GM18909 (cell line): ENCODE data around the gene KCNAB1.
A peak's percentile ranks its signal among the peaks of the same experiment; 100 is the strongest.
"Not testable (repeated sequence)": the region's sequence is repeated elsewhere in the genome, so short reads cannot be mapped to it uniquely, and the experiment has no call there.

Source experiments
- ATAC-seq: cut with Tn5 transposase; IDR thresholded peaks from one replicate; pipeline ENCODE4 v1.9.1; 2021; ENCODE audit warnings: mild to moderate bottlenecking; ENCODE audit not compliant: unreplicated experiment, poor library complexity

Gene KCNAB1

DNA sequence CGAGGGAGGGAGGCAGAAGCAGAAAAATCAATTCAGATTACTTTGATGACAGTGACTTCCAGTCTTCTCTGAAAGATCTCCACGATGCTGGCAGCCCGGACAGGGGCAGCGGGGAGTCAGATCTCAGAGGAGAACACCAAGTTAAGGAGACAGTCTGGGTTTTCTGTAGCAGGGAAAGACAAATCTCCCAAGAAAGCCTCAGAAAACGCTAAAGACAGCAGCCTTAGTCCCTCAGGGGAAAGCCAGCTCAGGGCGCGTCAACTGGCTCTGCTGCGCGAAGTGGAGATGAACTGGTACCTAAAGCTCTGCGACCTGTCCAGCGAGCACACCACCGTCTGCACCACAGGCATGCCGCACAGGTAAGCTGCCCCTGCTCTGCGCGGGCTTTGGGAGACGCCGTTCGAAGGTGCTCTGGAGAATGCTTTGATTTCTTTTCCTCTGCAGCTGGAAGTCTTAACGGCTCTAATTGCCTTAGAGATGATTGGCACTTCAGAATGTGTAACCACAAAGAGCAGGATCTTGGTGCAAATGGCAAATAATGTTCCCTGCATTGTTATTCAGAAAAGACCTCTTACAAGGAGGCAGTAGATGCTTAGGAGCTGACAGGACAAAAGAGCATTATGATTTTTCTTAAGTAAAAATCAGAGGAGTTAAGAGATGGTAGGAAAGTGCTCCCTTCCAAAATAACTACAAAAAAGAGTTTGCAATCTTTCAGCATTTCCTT is at the start of gene KCNAB1:
Gene KCNAB1 (plus strand): TSS at position 51 of the 724 bp plus-strand sequence.
- ATAC-seq: no peak

- ATAC-seq: no peak
Measured at GRCh38 chr3:156071031-156071430, 49.3 kb upstream of the KCNAB1 start.

GRCh38 chr3:156072950-156073657 is 47.3 kb upstream of the KCNAB1 start:
- not testable (repeated sequence) for ATAC-seq

DNA sequence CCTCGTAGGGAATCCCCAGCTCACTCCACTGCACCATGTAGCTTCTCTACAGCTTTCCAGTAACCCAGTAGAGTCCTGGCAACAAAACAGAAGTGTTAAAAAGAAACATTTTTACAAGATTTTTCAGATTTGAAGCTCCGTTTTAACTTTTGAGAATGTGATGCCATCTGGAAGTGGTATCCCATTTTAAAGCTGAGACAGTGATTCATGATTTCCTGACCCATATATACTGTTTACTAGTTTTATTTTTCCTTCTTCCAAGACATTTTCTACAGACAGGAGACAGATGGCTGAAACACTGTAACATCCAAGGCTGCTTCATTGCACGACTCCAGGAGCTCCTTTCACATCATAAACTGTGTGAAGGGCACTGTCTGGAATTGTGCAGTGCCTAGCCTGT is 30.3 kb upstream of the KCNAB1 start:
- ATAC-seq: no peak

- ATAC-seq: no peak
Measured at GRCh38 chr3:156093964-156094363, 26.4 kb upstream of the KCNAB1 start.

- ATAC-seq: no peak
Measured at GRCh38 chr3:156094391-156094790, 26.0 kb upstream of the KCNAB1 start.

DNA sequence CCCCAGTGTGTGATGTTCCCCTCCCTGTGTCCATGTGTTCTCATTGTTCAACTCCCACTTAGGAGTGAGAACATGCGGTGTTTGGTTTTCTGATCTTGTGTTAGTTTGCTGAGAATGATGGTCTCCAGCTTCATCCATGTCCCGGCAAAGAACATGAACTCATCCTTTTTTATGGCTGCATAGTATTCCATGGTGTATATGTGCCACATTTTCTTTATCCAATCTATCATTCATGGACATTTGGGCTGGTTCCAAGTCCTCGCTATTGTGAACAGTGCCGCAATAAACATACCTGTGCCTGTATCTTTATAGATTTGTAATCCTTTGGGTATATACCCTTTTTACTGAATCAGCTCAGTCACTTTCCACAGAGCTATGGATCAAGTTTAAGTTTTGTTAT is 24.7 kb upstream of the KCNAB1 start:
- not testable (repeated sequence) for ATAC-seq

DNA sequence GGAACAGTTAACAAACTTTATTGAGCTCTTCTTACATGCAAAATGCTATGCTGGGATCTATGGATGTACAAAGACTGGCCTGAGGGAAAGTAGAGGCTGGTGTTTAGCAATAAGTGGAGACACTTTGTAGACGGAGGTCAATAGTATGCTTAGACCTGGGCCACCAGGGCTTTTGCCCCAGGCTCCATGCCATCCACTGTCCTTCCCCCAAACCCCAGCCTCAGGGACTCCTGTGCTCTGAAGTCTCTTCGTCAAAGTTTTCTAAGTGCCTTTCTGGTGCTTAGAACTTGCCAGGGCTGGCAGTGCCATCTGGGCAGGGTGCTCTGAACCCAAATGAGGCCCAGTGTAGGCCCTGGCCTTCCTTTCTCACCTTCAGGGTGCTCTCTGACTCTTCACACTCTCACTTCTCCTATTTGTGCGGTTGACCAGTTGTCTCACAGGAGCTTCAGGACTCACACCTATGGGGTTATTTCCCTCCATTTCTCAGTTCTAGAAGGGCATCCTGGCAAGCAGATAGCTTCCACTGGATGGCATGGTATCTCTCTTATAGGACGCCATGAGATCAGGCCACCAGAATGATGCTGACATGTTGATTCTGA is 21.8 kb upstream of the KCNAB1 start:
- peak; percentile 91 for ATAC-seq

DNA sequence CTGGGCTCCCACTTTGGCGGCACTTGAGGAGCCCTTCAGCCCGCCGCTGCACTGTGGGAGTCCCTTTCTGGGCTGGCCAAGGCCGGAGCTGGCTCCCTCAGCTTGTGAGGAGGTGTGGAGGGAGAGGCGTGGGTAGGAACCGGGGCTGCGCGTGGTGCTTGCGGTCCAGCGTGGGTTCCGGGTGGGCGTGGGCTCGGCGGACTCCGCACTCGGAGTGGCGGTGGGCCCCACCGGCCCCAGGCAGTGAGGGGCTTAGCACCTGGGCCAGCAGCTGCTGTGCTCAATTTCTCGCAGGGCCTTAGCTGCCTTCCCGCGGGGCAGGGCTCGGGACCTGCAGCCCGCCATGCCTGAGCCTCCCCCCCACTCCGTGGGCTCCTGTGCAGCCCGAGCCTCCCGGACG is 21.0 kb upstream of the KCNAB1 start:
- not testable (repeated sequence) for ATAC-seq

GRCh38 chr3:156099984-156100383 is 20.4 kb upstream of the KCNAB1 start:
- not testable (repeated sequence) for ATAC-seq

GRCh38 chr3:156102267-156102931 is 18.0 kb upstream of the KCNAB1 start:
- no peak for ATAC-seq

GRCh38 chr3:156106721-156107373 is 13.5 kb upstream of the KCNAB1 start:
- no peak for ATAC-seq

GRCh38 chr3:156107504-156107903 is 12.9 kb upstream of the KCNAB1 start:
- no peak for ATAC-seq

DNA sequence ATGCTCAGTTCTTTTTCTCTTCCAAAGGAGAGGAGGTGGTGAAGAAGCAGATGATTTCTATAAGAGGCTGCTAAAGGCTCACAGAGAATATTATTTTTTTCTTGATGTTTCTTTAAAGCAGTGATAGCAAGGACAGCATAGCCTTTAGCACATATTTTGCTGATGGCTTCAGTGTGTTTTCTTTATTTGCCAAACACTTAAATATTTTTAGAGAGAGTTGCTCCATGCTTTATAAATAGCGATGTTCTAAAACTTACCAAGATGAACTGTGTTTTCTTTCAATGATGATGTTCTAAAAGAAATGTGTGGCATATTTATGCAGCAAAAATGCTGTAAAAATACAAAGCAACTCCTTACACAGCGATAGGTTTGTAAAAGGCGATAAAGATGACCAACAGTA is 11.8 kb upstream of the KCNAB1 start:
- ATAC-seq: no peak

DNA sequence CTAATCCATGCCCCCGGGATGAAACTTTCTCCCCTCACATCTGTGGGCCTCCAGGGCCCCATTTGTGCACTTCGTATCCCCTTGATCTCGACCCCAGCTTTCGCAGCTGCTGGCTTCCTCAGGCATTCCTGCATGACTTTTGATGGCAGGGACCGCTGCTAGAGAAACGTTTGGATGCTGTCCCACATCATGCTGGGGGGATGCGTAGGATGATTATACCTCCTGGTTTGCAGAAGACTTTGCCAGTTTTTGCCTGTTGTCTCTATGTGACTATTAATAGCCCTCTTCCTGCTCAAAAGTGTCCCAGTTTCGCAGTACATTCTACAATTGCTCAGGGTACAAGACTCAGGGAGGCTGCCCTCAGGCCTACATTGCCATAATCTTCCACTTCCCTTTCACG is 10.4 kb upstream of the KCNAB1 start:
- no peak for ATAC-seq

GRCh38 chr3:156126467-156126866 is 6.1 kb downstream of the KCNAB1 start:
- no peak for ATAC-seq

- ATAC-seq: no peak
Measured at GRCh38 chr3:156131241-156131640, 10.9 kb downstream of the KCNAB1 start.

DNA sequence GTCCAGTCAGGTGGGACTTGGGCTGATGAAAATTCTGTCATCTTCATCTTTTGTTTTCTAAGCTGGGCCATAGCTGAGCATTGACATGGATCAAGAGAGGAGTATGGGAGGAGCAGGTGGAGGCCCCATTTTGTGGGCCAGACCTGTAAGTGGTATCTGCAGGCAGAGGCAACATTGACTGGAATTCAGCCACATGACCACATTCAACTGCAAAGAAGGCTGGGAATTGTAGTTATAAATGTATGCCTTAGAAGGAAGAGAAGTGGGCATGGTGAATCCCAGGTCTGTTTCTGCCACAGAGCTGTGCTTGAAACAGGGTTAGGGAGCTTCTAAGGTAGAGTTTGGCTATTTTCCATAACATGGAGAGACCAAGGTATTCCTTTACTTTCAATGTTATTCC is 11.4 kb downstream of the KCNAB1 start:
- no peak for ATAC-seq

DNA sequence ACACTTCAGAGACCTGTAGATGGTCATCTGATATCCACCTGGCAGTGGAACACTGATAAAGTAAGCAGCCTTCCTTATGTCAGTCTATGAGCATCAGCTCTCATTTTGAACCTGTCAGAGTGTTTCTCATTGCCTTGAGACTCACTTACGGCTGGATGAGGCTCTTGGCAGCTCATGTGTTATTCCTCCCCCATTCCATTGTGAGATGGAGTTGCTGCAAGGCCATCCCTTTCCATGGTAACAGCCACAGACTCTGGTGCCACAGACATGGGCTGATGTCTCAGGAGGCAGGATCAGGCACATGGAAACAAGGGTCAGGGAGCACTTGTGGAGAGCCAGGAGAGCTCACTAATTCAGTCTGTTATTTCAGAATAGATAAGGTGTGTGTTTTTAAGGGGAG is 11.9 kb downstream of the KCNAB1 start:
- no peak for ATAC-seq

GRCh38 chr3:156133076-156133475 is 12.7 kb downstream of the KCNAB1 start:
- no peak for ATAC-seq
